ENCODE results near the gene ART1.

Gene ART1

GRCh38 chr11:3666023-3666530 lies 21.1 kb downstream of the ART1 start:
- DNase-seq (ENCODE audit: low spot score): no peak

GRCh38 chr11:3667149-3668035 lies 22.5 kb downstream of the ART1 start:
- DNase-seq (ENCODE audit: low spot score): no peak

GRCh38 chr11:3669128-3669527 lies 24.2 kb downstream of the ART1 start:
- DNase-seq (ENCODE audit: low spot score): no peak

- DNase-seq (ENCODE audit: low spot score): no peak
Measured at GRCh38 chr11:3669742-3670183, 24.8 kb downstream of the ART1 start.

- no peak for DNase-seq (ENCODE audit: low spot score)
Measured at GRCh38 chr11:3671334-3672254, 26.7 kb downstream of the ART1 start, which contains the start of gene CHRNA10. TSS of gene CHRNA10 (minus strand) at chr11:3671384. CDS start at chr11:3671312, 72 bp downstream.

- DNase-seq (ENCODE audit: low spot score): no peak
Measured at GRCh38 chr11:3674189-3674588, 29.3 kb downstream of the ART1 start.

- no peak for DNase-seq (ENCODE audit: low spot score)
Measured at GRCh38 chr11:3675971-3676370, 31.0 kb downstream of the ART1 start.

GRCh38 chr11:3679077-3679476 lies 34.1 kb downstream of the ART1 start:
- no peak for DNase-seq (ENCODE audit: low spot score)

- DNase-seq (ENCODE audit: low spot score): no peak
Measured at GRCh38 chr11:3683039-3683438, 38.1 kb downstream of the ART1 start.

- no peak for DNase-seq (ENCODE audit: low spot score)
Measured at GRCh38 chr11:3684129-3684818, 39.3 kb downstream of the ART1 start.

GRCh38 chr11:3684819-3685172 lies 39.9 kb downstream of the ART1 start:
- no peak for DNase-seq (ENCODE audit: low spot score)

GRCh38 chr11:3685923-3686322 lies 41.0 kb downstream of the ART1 start:
- DNase-seq (ENCODE audit: low spot score): no peak

- DNase-seq (ENCODE audit: low spot score): no peak
Measured at GRCh38 chr11:3686751-3687150, 41.8 kb downstream of the ART1 start.

- DNase-seq (ENCODE audit: low spot score): no peak
Measured at GRCh38 chr11:3700410-3700809, 55.5 kb downstream of the ART1 start.

GRCh38 chr11:3700910-3701309 lies 56.0 kb downstream of the ART1 start:
- DNase-seq (ENCODE audit: low spot score): no peak

GRCh38 chr11:3703383-3703782 lies 58.5 kb downstream of the ART1 start:
- no peak for DNase-seq (ENCODE audit: low spot score)

- no peak for DNase-seq (ENCODE audit: low spot score)
Measured at GRCh38 chr11:3707176-3707575, 62.2 kb downstream of the ART1 start.

GRCh38 chr11:3709977-3710376 lies 65.0 kb downstream of the ART1 start:
- no peak for DNase-seq (ENCODE audit: low spot score)

GRCh38 chr11:3710485-3711259 lies 65.7 kb downstream of the ART1 start:
- no peak for DNase-seq (ENCODE audit: low spot score)

GRCh38 chr11:3712274-3712673 lies 67.3 kb downstream of the ART1 start:
- DNase-seq (ENCODE audit: low spot score): no peak
